Fibroblast of upper back skin (primary cell): ENCODE measurements around the gene MMADHC.
A peak's percentile ranks its signal among the peaks of the same experiment; 100 is the strongest.

Experiments
- DNase-seq: peaks from one replicate; pipeline ENCODE4 v3.0.0-alpha.2; 2013

The MMADHC gene

DNA sequence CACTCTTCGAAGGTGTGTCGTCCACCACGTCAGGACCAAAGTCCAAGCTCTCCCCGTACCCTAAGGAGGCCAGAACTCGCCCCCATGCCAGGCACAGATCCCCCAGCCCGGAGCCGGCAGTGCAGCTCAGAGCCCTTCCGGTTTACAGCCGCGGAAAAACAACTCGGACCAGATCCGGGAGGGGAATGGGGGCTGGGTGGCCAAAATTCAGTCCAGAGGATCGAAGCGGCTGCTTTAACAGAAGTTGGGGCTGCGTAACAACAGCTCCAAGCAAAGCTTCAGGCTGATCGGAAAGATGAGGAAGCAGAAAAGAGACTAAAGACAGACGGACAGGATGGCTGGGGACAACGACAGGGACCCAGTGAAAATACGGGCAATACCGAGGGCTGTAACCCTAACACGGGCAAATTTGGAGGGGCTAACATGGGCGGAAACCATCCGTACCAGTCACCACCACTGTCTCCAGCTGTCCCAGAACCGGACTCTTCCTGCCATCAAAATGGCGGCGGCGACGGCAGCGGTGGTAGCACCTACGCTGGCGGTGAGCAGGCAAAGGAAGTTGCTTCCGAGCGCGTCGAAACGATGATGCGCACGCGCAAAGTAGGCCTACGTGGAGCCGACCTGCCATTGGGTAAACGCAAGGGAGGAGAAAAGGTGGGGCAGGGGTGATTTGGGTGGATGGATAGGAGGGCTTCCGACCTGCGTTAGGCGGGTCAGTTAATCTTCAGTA lies at the start of gene MMADHC:
MMADHC (minus strand) TSS at position 556 of the 730 bp plus-strand sequence. CDS start 678 bp downstream, outside the sequence.
- peak; percentile 96 for DNase-seq

DNA sequence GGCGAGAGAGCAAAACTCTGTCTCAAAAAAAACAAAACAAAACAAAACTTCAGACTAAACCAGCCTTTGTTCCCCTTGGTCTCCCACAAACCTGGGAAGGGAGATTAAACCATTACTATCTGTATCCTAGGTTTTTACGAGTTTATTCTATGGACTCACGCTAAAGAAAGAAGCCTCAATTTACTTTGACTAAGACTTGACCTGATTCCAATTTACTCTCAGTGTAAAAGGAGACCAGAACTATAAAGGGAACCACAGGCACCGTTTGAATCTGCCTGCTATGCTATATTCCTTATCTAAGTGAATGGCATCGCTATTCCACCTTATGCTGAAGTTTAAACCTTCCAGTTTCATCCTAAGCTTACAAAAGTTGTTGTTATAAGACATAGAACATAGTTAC lies 46.5 kb upstream of the MMADHC start:
- DNase-seq = no peak

DNA sequence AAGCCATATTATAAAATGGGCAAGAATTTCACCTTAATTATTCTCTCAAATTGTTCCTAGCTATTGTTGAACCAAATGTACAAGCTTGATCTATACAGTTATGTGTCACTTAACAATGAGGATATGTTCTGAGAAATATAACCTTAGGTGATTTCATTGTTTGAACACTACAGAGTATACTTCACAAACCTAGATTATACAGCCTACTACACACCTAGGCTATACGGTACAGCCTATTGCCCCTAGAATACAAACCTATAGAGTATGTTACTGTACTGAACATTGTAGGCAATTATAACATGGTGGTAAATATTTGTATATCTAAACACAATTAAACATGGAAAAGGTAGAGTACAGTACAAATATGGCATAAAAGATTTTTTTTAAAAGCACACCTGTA lies 42.9 kb upstream of the MMADHC start:
- DNase-seq = no peak

DNA sequence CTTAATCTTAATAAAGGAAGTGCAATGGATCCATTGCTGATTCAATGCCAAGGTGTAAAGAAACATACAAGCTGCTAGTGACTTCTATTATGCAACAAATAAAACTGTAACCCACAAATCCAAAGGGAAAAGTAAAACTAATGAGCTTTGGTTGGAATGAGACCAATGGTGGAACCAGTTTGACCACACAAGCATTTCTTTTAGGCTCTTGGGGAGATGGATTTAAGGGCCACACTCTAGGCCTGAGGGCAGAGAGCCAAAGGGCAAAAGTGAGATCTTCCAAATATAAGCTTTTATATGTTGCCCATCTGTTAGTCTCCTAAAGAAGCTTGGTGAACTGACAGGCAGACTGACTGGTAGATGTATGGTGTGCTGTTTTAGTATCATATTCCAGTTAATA lies 41.5 kb upstream of the MMADHC start:
- peak; percentile 66 for DNase-seq

DNA sequence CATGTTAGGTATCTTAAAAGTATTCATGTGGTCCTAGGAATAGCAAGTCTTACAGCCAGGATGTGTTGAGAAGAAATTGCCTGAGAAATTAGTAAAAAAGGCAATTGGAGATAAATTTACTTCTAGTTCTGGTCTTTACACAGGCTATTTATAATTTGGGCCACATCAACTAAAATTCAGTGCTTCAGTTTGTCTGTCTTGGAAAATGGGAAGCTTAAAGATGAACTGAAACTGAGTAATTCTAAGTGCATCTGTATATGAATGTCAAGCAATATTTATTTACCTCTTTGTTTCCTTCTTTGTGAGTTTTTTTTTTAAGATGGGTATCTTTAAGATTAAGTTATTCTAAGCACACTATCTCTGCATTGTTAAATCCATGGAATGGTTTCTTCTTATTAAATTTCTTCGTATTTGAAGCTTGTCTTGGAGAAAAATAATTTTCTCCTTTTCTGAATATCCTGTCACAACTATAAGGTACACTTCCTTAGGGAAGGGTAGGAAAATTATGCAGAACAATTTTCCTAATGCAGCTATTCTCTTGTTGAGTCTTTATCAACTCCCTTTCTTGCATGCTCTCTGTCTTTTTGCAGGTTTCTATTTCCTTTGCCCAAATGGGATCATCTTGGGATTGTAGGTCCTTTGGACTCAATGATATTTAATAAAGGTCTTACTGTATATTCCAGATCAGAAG lies 39.7 kb upstream of the MMADHC start:
- DNase-seq = no peak

DNA sequence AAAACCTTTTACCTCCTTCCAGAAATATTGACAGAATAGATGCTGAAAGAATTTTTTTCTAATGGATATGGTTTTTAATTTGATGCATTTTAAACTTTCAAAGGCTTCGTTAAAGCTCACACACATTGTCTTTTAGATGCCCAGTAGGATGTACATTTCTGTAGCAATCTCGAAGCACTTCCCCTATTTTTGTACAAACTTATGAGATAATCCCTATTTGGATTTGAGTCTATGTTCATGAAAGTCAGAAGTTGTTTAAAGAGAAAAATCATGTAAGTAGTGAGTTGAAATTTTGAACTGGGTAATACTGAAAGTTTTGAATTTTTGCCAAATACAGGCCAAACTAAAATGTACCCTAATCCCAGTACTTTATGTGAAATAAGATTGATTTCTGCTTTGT lies 38.1 kb upstream of the MMADHC start:
- no peak for DNase-seq

DNA sequence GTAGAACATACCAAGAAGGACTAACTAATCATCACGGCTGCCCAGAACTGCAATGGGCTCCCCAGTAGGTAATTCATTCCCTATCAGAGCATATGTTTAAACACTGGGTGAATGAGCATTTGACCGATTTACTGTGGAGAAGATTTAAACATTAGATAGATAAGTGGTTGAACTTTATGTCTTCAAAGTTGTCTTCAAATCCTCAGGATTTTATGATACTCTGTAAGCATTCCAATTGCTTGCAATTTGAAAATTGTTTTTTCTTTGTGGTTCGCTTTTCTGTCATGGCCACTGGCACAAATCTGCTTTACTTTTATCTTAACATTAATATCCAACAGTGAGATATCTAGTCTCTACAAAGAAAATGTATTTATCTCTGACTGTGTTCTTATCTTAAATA lies 37.7 kb upstream of the MMADHC start:
- DNase-seq = no peak

DNA sequence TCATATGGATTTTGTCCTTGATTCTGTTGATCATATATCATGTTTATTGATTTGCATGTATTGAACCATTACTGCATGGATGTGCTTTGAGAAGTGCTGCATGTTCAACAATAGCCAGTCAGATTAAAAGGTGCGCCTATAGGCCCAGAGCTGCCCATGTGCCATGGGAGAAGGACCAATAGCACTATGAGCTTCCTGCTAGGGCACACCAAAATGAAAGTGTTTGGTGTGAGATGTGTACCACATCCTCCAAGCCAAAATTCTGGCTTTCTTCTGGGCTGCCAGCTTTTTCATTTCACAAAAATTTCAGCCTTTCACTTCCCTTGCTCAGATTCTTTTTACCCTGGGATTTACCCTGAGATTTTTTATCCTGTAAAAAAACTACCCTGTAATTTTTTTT lies 34.8 kb upstream of the MMADHC start:
- no peak for DNase-seq

DNA sequence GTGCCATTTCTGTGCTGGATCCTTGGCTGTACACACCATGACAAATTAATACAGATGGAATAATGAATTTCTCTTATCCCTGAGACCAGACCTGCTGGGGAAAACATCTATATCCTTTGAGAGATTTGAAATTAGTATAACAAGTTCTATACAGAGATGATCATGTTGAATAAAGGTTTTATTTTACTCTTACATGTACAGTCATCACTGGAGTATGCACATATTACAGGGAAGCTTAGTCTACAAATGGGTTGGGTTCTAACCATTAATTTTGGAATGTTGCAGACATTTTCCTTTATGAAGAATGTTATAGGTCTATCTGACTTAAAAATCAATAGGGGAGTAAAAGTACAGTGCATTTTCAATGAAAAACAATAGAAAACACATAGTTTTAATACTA lies 29.9 kb upstream of the MMADHC start:
- peak; percentile 78 for DNase-seq

DNA sequence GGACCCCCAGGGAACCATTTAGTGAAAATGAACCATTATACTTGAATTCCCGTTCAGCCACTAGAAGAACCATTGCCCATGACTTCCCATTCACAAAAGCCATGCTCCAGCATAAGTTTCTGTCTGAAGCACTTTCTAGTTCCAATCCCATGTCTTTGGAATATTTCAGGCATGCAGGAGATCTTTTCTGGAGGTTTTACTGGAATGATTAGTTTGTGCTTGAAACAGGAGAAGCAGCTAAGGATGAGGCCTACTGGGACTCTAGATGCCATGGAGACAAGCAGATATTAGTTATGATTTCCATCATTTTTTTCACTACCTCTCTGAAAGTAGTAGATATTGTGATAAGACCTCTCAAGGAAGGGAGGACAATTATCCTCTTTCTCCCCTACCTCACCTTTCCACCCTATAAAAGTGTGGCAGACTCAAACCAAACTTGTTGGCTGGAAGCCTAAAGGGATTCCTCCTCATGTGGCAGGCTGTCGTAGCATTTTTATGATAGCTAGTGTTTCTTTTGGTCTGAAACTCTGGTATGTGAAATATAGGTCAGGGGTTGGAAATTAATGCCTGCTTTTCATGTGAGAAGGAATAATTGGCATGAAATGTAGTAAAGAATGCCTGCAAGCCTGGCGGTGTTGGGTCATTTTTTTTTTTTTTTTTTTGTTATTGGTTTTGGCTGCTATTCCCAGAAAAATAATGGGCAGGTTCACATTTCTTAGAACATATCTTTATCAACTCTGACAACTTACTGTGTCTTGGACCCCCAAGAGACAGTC lies 29.3 kb upstream of the MMADHC start:
- DNase-seq = peak; percentile 68

DNA sequence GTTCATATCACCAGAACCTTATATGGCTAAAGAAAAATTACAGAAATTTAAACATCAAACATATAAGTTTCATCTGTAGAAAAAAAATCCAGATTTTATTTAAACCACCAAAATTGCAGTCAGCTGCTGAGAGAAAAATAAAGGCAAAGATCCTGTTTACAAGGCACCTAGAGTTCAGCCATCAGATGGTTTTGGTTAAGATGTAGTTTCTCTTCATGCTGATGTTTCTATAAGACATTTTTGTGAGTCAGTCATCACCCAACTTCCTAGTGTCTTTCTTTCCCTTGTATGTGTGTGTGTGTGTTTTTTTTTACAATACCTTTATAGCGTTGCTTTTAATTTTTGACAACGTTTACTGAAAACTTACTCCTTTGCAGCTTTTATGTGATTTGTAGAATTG lies 26.1 kb upstream of the MMADHC start:
- DNase-seq = peak; percentile 83

DNA sequence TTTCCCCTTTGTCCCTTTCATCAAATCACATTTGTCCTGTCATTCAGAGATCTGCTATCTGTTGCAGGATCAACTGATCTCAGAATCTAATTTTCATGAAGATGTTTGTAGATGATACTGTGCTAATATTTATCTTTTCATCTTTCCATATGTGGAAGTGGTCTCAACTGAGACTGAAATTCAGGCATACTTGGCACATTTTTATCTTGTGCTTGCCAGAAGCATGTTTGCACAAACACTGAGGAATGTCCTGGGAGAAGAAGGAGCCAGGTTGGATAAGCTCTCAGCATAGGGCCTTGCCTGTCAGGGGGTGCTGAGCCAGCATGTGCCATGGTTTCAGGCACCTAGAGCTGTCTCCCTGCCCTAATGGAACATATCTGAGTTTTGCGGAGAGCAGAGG lies 24.5 kb upstream of the MMADHC start:
- peak; percentile 76 for DNase-seq

DNA sequence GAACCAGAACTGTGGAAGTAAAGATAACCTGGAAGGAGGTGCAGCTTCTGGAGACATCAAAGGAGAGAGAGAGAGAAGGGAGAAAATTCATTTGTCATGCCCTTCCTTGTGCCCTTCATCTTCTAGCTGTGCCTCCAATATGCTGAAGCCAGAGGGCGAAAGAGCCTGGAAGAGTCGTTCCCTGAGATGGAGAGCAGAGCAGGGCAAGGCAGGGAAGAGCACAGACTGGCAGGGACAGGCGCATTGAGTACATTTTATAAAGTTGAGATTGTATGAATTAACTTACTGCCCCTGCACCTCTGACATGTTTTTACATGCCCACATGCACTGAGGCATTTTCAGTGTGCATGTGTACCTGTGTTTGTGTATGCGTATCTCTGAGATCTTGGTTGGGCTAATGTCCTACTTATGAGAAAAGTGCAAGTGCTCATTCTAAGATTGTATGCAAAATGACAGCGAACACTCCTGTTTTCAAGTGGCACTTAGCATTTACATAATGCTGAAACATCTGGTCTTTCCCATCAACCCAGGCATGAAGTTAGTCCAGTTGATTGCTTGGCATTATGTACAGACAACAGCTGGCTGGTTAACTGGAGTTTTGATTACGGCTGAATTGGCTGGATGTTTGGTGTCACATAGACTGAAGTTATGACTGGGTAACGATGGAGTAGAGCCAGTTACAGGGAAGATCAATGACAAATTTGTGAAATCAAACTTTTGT lies 23.7 kb upstream of the MMADHC start:
- peak; percentile 8 for DNase-seq

DNA sequence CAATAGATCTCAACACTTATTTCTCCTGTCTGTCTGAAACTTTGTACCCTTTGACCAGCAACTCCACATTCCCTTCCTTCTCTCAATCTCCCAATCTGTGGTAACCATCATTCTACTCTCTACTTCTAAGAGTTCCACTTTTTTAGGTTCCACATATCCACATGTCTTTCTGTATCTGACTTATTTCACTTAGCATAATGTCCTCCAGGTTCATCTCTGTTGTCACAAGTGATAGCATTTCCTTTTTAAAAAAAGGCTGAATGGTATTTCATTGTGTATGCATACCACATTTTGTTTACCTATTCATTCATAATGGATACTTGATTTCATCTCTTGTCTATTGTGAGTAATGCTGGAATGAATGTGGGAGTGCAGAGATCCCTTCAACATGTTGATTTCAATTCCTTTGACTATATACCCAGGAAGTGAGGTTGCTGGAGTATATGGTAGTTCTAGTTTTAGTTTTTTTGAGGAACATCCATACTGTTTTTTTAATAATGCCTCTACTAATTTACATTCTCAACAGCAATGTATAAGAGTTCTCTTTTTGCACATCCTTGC lies 18.8 kb upstream of the MMADHC start:
- DNase-seq = peak; percentile 18

DNA sequence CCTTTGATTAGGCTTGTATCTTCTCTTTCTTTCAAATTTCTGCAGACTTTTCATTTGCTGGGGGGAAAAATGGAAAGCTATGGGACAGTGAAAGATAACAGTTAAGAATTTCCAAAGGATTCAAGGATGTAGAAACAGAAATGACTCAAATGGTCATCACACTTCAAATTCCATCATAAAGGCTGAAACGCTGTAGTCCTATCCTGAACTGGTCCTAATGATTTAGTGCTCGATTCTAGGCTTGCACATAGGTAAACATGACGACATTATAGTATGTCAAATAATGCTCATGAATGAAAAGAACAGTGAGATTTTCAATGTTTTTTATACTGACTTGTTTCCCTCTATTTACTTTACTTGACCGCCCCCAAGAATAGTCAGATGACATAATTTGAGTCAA lies 15.7 kb upstream of the MMADHC start:
- DNase-seq = no peak

DNA sequence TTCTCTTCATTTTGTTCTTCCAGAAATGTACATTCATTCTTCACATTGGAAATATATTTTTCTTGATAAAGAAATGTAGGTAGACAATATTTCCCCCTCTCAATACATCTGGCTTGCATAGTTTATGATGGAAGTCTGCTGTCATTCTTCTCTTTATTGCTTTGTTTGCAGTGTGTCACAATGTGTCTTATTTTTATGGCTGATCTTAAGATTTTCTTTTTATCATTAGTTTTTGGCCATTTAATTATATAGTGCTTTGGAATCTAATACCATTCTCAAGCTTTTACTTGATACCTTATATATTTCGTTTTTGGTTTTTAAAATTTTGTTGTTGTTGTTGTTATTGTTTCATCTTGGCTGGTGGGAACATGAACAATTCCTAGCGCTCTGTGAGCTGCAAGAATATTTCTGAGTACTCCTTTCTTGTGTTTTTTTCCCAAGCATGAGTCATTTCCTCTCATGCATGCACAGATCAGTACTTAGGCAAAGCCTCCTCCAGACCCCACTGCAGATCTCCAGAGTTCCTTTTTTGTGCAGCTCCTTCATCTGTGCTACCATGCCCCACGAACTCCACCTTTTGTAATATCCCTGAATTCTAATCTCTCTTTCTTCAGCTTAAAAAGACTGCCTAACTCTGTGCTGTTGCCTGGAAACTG lies 13.7 kb upstream of the MMADHC start:
- peak; percentile 29 for DNase-seq

DNA sequence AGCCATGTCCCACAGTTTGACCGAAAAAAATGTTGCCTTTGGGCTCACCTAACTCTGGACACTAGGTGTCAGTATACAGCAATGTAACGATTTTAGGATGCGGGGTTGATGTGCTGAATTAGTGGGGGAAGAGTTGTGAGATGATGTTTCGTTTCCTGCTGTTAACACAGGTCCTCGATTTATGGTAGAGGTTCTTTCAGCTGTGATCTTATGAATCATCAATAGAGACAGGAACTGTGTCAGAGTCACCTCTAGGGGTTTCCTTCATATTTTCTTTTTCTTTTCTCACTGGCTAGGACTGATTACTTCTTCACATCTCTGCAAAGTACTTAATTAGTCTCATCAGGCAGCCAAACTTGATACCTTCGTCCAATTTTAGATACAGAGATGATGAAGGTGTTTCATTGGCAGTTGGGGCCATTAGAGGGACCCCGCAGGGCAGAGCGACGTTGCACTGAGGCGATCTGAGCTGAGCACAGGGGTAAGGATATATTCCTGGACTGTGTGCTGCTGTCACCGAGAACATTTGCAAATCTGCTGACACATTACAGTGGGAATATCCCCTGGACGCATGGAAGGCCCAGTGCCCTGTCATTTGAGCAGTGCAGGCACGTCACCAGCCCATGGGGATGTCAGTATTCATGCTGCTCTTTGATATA lies 10.2 kb upstream of the MMADHC start:
- DNase-seq = peak; percentile 96

DNA sequence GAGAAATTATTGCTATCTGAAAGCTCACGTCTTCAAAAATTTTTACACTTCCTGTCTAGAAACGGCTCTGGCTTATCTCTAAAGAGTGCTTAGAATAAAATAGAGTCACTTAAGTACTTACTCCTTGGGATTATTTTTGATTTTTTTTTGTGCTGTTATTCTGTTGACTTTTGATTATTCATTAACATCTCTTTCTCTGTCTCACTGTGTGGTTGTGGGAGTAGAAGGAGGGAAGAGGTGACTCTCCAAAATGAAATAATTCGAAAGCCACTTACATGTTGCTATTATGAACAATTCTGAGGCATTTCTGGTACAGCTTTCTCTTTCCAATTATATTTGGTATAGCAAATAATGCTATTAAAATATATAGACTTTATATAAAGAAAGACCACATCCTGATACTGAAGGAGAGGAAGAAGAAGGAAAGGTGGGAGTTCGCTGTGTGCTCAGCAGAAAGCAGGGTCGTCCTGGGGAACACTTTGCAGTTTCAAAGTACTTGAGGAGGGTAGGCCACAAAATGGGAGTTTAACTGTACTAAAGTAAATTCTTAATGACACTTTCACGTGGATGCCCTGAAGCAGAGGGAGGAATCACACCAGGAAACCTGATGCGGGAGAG lies 9.6 kb upstream of the MMADHC start:
- DNase-seq = no peak

DNA sequence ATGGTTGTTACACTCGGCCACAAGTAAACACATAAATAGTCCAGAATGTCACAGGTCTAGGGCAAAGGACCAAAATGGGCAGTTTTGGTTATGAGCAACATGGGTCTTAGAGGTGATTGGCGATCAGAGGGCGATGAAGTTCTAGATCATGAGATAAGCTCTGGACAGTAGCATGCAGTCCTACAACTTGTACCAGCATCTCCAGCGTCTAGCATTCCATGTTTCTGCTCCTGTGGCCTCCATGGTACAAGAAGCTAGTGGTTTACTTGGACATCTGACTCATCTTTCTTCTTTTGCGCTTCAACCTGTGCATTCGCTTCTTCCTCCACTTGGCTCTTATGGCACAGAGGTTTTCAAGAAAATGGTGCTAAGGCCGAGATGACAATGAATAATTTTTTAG lies 8.9 kb upstream of the MMADHC start:
- no peak for DNase-seq

DNA sequence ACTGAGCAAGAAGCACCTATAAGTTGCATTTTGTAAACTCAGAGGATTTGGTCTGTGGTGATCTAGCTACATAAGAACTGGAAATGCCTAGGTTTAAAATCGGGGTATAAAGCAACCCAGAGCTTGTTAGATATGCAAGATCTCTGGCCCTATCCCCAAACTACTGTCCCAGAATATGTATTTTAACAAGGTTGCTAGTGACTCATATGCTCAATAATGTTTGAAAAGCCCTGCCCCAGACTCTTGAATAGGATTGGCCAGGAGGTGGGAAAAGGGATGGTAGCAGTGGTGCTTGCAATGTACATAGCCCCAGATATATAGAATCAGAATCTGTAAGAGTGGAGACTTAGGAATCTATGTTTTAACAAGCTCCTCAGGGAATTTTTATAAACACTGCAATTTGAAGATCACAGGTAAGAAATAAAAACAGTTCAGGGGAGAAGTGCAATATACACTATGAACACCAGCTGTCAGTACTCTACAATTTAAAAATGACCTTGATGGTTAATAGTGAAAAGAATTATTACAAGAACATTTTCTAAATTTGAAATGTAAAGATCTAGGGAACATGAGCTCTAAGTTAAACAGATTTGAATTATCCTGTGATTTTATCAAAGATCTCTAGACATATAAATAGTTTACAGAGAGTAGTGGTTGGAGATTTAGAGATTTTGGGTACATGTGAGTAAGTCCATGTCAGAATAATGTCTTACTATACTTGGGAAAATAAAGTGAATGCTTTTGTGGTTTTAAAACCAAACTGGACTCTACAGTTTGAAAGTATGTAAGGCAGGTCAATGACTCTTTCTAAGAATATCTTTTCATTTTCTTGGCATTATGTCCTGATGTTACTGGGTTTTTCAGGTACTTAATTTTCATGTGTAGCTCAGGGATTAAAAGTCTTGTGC lies 7.7 kb upstream of the MMADHC start:
- peak; percentile 62 for DNase-seq
